ENCODE measurements around the gene CREBL2.

The CREBL2 gene

GRCh38 chr12:12683136-12683697 lies 71.5 kb downstream of the CREBL2 start:
- DNase-seq = no peak

- DNase-seq = no peak
Observed at GRCh38 chr12:12683725-12684124, 72.0 kb downstream of the CREBL2 start.

- no peak for DNase-seq
Observed at GRCh38 chr12:12684375-12685106, 72.9 kb downstream of the CREBL2 start.

- no peak for DNase-seq
Observed at GRCh38 chr12:12685305-12685704, 73.6 kb downstream of the CREBL2 start.

GRCh38 chr12:12686472-12686871 lies 74.8 kb downstream of the CREBL2 start:
- no peak for DNase-seq

GRCh38 chr12:12686925-12687324 lies 75.2 kb downstream of the CREBL2 start:
- DNase-seq = no peak

GRCh38 chr12:12689647-12690300 lies 78.1 kb downstream of the CREBL2 start:
- no peak for DNase-seq

- no peak for DNase-seq
Observed at GRCh38 chr12:12691549-12691948, 79.9 kb downstream of the CREBL2 start.

GRCh38 chr12:12693111-12693671 lies 81.5 kb downstream of the CREBL2 start:
- DNase-seq = no peak
